NOMO-1 (cell line): ENCODE data around the gene TOMM22.

Experiments
- DNase-seq, 2 experiments: peaks; one replicate each; lab custom pipeline; 2025; ENCODE audit not compliant: unreplicated experiment in 2 of 2; lab: John Stamatoyannopoulos, UW

The TOMM22 gene

GRCh38 chr22:38712486-38713207 is 30.9 kb downstream of the TOMM22 start:
- no peak for DNase-seq

GRCh38 chr22:38713921-38714320 is 32.2 kb downstream of the TOMM22 start:
- DNase-seq = no peak

- DNase-seq = no peak
These were observed 33.5 kb downstream of the TOMM22 start for GRCh38 chr22:38715176-38715764.

- no peak for DNase-seq
These were observed 34.1 kb downstream of the TOMM22 start for GRCh38 chr22:38715852-38716251.

GRCh38 chr22:38716271-38716670 is 34.5 kb downstream of the TOMM22 start:
- DNase-seq = no peak

- no peak for DNase-seq
These were observed 35.1 kb downstream of the TOMM22 start for GRCh38 chr22:38716826-38717225.

GRCh38 chr22:38717244-38717643 is 35.5 kb downstream of the TOMM22 start:
- DNase-seq = no peak

GRCh38 chr22:38718414-38718813 is 36.7 kb downstream of the TOMM22 start:
- no peak for DNase-seq

GRCh38 chr22:38719196-38719595 is 37.4 kb downstream of the TOMM22 start:
- DNase-seq = no peak

- no peak for DNase-seq
These were observed 38.6 kb downstream of the TOMM22 start for GRCh38 chr22:38720350-38720749.

GRCh38 chr22:38721551-38721950 is 39.8 kb downstream of the TOMM22 start:
- DNase-seq = no peak

GRCh38 chr22:38724176-38724575 is 42.4 kb downstream of the TOMM22 start:
- no peak for DNase-seq

GRCh38 chr22:38724926-38725571 is 43.3 kb downstream of the TOMM22 start:
- DNase-seq = peak in 1 of 2 experiments; percentile 25

- no peak for DNase-seq
These were observed 44.3 kb downstream of the TOMM22 start for GRCh38 chr22:38725900-38726655.

- DNase-seq = no peak
These were observed 45.4 kb downstream of the TOMM22 start for GRCh38 chr22:38727123-38727522.

GRCh38 chr22:38727530-38728451 is 46.0 kb downstream of the TOMM22 start:
- DNase-seq = no peak

GRCh38 chr22:38728871-38729796 is 47.4 kb downstream of the TOMM22 start:
- DNase-seq = no peak

GRCh38 chr22:38729946-38730345 is 48.2 kb downstream of the TOMM22 start:
- no peak for DNase-seq

- no peak for DNase-seq
These were observed 48.7 kb downstream of the TOMM22 start for GRCh38 chr22:38730411-38730871.
